Retinal pigment epithelial cell (primary cell): Measurements from ENCODE around the gene ANKRD65.

Experiments used
- DNase-seq: peaks from one replicate; pipeline ENCODE4 v3.0.0-alpha.2; 2010; ENCODE audit warnings: low read depth
- H3K4me3 ChIP-seq: 2 replicates; pipeline ENCODE4 v1.5.1; 2011; ENCODE audit warnings: mild to moderate bottlenecking, low read length, control low read depth, moderate library complexity
- CTCF ChIP-seq: conservative IDR thresholded peaks from 2 replicates; pipeline ENCODE4 v1.5.1; 2011; ENCODE audit warnings: low read depth, low read length, control low read depth, inconsistent platforms

ANKRD65 gene

GRCh38 chr1:1425426-1425752 is 4.3 kb upstream of the ANKRD65 start:
- DNase-seq = no peak
- H3K4me3 ChIP-seq = no peak overlapping the region
- no peak for TF ChIP-seq CTCF

- DNase-seq = no peak
- no peak for TF ChIP-seq CTCF
- H3K4me3 ChIP-seq = no peak overlapping the region
Observed at GRCh38 chr1:1424707-1425106, 3.6 kb upstream of the ANKRD65 start.

DNA sequence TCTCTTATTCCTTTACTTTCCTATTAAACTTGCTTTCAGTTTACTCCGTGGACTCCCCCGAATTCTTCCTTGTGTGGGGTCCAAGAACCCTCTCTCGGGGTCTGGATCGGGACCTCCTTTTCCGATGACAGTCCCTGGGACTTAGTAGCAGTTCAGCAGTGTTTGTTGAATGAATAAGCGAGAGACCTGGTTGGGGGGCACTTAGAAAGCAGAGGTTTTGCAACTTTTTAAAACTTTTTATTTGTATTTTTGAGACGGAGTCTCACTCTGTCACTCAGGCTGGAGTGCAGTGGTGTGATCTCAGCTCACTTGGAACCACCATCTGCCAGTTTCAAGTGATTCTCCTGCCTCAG is 2.1 kb upstream of the ANKRD65 start:
- DNase-seq = no peak
- TF ChIP-seq CTCF = no peak
- H3K4me3 ChIP-seq = no peak overlapping the region

DNA sequence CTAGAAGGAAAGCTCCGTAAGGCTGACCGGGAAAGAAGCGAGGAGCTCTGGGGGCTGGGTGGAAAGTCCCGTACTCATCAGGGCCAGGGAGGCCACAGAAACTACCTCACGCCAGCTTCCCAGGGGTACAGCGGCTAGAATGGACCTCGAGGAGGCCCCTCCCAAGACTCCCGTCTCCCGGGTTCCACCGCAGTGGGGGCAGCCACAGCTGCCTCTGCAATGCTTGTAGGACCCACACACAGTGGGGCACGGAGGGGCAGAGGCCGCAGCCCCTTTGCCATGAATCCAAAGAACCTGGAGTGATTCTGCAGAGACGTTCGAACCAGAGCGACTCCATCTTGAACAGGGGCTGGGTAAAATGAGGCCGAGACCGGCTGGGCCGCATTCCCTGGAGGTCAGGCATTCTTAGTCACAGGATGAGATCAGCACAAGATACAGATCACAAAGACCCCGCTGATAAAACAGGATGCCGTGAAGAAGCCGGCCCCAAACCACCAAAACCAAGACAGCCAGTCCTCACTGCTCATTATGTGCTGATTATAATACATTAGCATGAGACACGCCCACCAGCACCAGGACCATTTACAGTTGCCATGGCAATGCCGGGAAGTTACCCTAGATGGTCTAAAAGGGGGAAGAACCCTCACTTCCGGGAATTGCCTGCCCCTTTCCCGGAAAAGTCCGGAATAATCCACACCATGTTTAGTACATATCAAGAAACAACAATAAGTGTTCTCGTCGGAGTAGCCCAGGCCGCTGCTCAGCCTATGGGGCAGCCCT is 1.6 kb upstream of the ANKRD65 start:
- no peak for TF ChIP-seq CTCF
- H3K4me3 ChIP-seq = no peak overlapping the region
- no peak for DNase-seq

- no peak for TF ChIP-seq CTCF
- no peak for DNase-seq
- no peak overlapping the region for H3K4me3 ChIP-seq
Observed at GRCh38 chr1:1421907-1422464, 910 bp upstream of the ANKRD65 start.

DNA sequence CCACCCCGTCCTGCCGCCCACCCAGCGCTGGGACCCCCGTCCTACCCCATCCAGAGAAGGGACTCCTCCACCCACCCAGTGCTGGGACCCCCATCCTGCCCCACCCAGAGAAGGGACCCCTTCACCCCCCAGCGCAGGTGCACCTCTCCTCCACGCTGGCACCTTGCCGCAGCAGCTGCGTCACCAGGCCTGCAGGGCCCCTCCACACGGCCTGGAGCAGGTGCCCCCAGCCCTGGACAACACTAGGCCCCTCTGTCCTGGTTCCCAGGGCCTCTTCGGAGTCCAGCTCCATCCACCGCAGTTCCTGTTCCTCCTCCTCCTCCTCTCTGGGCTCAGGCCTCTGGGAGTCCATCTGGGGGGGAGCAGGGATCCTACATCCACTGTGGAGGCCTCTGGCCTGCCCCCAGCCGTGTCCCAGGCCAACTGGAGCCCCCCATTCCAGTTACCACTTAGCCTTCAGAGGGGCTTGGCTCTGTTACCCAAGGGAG is 378 bp downstream of the ANKRD65 start:
- DNase-seq = no peak
- TF ChIP-seq CTCF = no peak
- H3K4me3 ChIP-seq = no peak overlapping the region
